DND-41 (cell line): ENCODE data around the gene HES5.

Experiments used
- ATAC-seq: fragments of 200-7000 bp; cut with Tn5 transposase; 3 replicates; pipeline ENCODE4 v1.9.1; 2021; ENCODE audit warnings: low read depth; ENCODE audit not compliant: insufficient read depth
- DNase-seq: peaks from one replicate; pipeline ENCODE4 v3.0.0-alpha.2; 2020
- H2AFZ ChIP-seq: 2 replicates; pipeline ENCODE4 v1.6.0; 2012; ENCODE audit warnings: low read depth, low read length
- H3K27ac ChIP-seq: 2 replicates; pipeline ENCODE4 v1.5.1; 2012; ENCODE audit warnings: low read length, inconsistent platforms
- H3K27me3 ChIP-seq: fragments of 200-600 bp; sonication (generic); 2 replicates; pipeline ENCODE4 v1.6.0; 2012; ENCODE audit warnings: low read length, mild to moderate bottlenecking, inconsistent platforms; ENCODE audit not compliant: insufficient read depth, poor library complexity
- H3K36me3 ChIP-seq: 2 replicates; pipeline ENCODE4 v1.5.1; 2012; ENCODE audit warnings: low read length, inconsistent platforms; ENCODE audit not compliant: insufficient read depth
- H3K4me1 ChIP-seq: 2 replicates; pipeline ENCODE4 v1.5.1; 2012; ENCODE audit warnings: mild to moderate bottlenecking, low read length; ENCODE audit not compliant: insufficient read depth
- H3K4me2 ChIP-seq: 2 replicates; pipeline ENCODE4 v1.6.0; 2012; ENCODE audit warnings: mild to moderate bottlenecking, moderate library complexity, low read length, inconsistent platforms; ENCODE audit not compliant: insufficient read depth
- H3K4me3 ChIP-seq, 2 experiments: fragments of 200-600 bp in 1 of 2; shearing (Covaris generic) in 1 of 2; 2 replicates each; pipeline ENCODE4 v1.5.1; 2012 to 2016; ENCODE audit warnings: inconsistent platforms in 2 of 2, low read length in 2 of 2, mild to moderate bottlenecking in 2 of 2, low read depth in 1 of 2, moderate library complexity in 1 of 2
- H3K79me2 ChIP-seq: 2 replicates; pipeline ENCODE4 v1.6.0; 2012; ENCODE audit warnings: low read length, inconsistent platforms; ENCODE audit not compliant: insufficient read depth
- H3K9ac ChIP-seq: 2 replicates; pipeline ENCODE4 v1.6.0; 2012; ENCODE audit warnings: low read depth, mild to moderate bottlenecking, inconsistent platforms, low read length, moderate library complexity
- H3K9me3 ChIP-seq: 2 replicates; pipeline ENCODE4 v1.5.1; 2012; ENCODE audit warnings: low read length, moderate library complexity, mild to moderate bottlenecking, inconsistent platforms; ENCODE audit not compliant: insufficient read depth, severe bottlenecking
- H4K20me1 ChIP-seq: 2 replicates; pipeline ENCODE4 v1.6.0; 2012; ENCODE audit warnings: low read length; ENCODE audit not compliant: insufficient read depth
- EZH2 ChIP-seq: IDR thresholded peaks from 3 replicates; pipeline ENCODE4 v1.6.1; 2012; ENCODE audit warnings: borderline replicate concordance, low read depth, mild to moderate bottlenecking, moderate library complexity, low read length, inconsistent platforms; ENCODE audit not compliant: severe bottlenecking
- TF ChIP-seq, protein P1 (sequence below): IDR thresholded peaks from 2 replicates; pipeline ENCODE4 v1.5.1; 2012; ENCODE audit warnings: borderline replicate concordance, low read length, moderate library complexity, mild to moderate bottlenecking; ENCODE audit not compliant: poor library complexity, severe bottlenecking; ENCODE audit errors: extremely low read depth

HES5 gene

DNA sequence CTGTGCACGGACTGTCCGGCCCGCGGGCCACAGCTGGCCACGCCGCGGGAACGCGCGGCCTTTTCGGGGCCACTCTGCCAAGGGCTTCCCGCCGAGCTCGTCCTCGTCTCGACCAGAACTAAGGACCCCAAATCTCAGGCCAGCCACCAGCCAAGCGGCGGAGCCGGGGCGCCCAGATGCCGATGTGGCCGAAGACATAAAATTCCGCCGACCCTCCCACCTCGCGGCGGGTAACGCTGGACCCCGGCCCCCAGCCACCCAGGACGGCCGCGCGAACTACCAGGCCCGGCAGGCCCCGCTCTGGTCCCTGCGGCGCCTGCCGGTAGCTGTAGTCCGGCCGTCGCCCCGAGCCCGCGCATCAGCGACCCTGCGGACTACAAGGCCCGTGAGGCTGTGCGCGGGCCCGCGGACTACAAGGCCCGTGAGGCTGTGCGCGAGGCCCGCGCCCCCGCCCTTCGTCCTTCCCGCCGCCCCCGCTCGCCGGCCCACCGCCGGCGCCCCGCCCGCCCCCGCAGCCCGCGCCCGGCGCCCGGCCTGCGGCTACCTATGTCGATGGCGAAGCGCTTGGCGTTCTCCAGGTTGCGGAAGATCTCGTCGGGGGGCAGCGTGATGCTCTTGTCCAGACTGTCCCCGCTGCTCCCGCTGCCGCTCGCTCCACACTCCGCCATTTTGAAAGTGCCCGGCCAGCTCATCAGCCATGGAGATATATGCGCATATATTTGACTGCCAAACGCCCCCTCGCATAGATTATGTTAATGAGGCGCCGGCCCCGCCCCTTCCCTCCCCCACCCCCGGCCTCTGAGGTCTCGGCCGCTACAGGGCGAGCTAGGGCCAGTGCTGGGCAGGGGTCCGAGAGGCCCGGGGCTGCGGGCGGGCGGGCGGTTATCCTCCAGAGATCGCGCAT, 3.9 kb downstream of the HES5 start, which contains the start of gene PANK4:
PANK4 (minus strand) TSS at position 677 of the 904 bp plus-strand sequence; CDS start at position 668, 9 bp downstream.
- no peaks in the 10 kb centered on the region for H3K9me3 ChIP-seq
- peak within 1 kb of the TSS; percentile 95 for H3K4me2 ChIP-seq
- H3K4me3 ChIP-seq: peak within 1 kb of the TSS; percentile 99 to 100
- H2AFZ ChIP-seq: peak within 1 kb of the TSS; percentile 77
- H3K27me3 ChIP-seq: peaks cover 7% of the 10 kb centered on the region
- peaks cover 28% of the 10 kb centered on the region for H3K36me3 ChIP-seq
- peak; percentile 93 for ATAC-seq
- peaks cover 48% of the 10 kb centered on the region for H3K79me2 ChIP-seq
- TF ChIP-seq, protein P1, sequence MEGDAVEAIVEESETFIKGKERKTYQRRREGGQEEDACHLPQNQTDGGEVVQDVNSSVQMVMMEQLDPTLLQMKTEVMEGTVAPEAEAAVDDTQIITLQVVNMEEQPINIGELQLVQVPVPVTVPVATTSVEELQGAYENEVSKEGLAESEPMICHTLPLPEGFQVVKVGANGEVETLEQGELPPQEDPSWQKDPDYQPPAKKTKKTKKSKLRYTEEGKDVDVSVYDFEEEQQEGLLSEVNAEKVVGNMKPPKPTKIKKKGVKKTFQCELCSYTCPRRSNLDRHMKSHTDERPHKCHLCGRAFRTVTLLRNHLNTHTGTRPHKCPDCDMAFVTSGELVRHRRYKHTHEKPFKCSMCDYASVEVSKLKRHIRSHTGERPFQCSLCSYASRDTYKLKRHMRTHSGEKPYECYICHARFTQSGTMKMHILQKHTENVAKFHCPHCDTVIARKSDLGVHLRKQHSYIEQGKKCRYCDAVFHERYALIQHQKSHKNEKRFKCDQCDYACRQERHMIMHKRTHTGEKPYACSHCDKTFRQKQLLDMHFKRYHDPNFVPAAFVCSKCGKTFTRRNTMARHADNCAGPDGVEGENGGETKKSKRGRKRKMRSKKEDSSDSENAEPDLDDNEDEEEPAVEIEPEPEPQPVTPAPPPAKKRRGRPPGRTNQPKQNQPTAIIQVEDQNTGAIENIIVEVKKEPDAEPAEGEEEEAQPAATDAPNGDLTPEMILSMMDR: no peak
- H3K4me1 ChIP-seq: peaks cover 45% of the 10 kb centered on the region
- peak within 1 kb of the TSS; percentile 90 for H3K27ac ChIP-seq
- H3K9ac ChIP-seq: peak within 1 kb of the TSS; percentile 98
- DNase-seq: peak; percentile 89
- peaks cover 63% of the 10 kb centered on the region for H4K20me1 ChIP-seq

DNA sequence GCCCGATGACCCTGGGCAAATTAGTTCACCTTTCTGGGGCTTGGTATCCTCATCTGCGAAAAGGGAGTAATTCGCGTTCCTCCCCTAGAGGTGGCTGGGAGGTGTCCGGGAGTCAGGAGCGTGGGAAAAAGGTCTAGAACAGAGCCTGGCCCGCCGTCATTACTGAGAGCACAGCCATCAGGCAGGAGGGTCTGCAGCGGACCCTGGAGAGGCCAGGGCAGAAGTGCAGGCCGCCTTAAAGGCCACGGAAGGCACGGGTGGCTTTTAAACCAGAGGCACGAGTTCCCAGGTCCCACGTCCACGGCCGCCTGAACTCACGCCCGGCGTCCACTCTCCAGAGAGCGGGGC, 4.5 kb downstream of the HES5 start:
- H3K36me3 ChIP-seq: peaks cover 35% of the 10 kb centered on the region
- ATAC-seq (no peak), DNase-seq (no peak)
- H4K20me1 ChIP-seq: peaks cover 66% of the 10 kb centered on the region
- no peaks in the 10 kb centered on the region for H3K9me3 ChIP-seq
- peaks cover 40% of the 10 kb centered on the region for H3K4me1 ChIP-seq
- TF ChIP-seq EZH2: no peak
- TF ChIP-seq, protein P1: no peak
- peak overlapping the region; percentile 99 to 100 for H3K4me3 ChIP-seq
- peak overlapping the region; percentile 98 for H3K9ac ChIP-seq
- H3K79me2 ChIP-seq: peaks cover 50% of the 10 kb centered on the region
- H3K4me2 ChIP-seq: peak overlapping the region; percentile 91
- H3K27me3 ChIP-seq: peaks cover 1% of the 10 kb centered on the region
- peak overlapping the region; percentile 62; the same call in 1 of the 2 replicates for H2AFZ ChIP-seq
- peak overlapping the region; percentile 90 for H3K27ac ChIP-seq

DNA sequence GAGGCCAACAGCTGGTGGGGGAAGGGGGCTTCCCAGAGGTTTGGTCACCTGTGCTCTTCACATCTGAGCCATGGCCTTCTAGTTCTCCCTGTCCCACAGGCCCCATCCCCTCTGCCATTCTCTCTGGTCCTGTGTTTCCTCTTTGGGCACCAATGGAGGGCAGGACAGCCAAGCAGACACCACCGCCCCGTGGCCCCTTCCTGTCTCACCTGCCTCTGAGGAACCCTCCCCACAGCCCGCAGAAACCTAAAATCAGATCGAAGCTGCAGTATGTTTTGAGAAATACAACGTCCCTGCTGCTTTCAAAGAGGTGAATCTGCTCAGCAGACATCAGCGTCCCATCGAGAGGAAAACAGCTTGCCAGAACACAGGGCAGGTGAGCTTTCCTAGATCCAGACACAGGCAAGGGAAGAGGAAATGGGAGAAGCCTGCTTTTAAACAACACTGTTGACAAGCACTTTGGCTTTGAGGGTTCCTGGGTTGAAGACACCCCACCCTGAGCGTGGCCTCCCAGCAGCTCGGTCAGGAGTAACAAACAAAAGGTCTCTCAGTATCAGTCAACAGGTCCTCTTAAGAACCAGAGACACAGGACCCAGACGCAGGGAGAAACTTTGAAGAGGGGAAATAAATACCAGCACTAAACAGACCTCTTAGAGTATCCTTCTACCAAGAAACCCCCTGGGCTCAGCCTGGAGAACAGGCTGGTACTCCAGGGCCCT, 6.0 kb downstream of the HES5 start:
- no peak for TF ChIP-seq EZH2
- TF ChIP-seq, protein P1: no peak
- Histone ChIP-seq H3K27me3 (no peaks in the 10 kb centered on the region), H3K9ac (peak overlapping the region; percentile 98), H3K4me2 (peak overlapping the region; percentile 91), H3K79me2 (peaks cover 50% of the 10 kb centered on the region), H4K20me1 (peaks cover 75% of the 10 kb centered on the region), H3K27ac (no peak overlapping the region), H3K4me1 (peaks cover 38% of the 10 kb centered on the region), H2AFZ (no peak overlapping the region), H3K9me3 (no peaks in the 10 kb centered on the region), H3K36me3 (peaks cover 49% of the 10 kb centered on the region), H3K4me3 (peak overlapping the region in 1 of 2 experiments; percentile 99; a peak in 2 of 4 replicates)
- ATAC-seq (no peak), DNase-seq (no peak)
